Measurements from ENCODE around the gene MARCHF3.
"Not testable (repeated sequence)": the region's sequence is repeated elsewhere in the genome, so short reads cannot be mapped to it uniquely, and the experiment has no call there.

Gene MARCHF3

GRCh38 chr5:126839407-126839806 is 191.0 kb downstream of the MARCHF3 start:
- FAIRE-seq, result not testable (repeated sequence)

- no peak for FAIRE-seq
Observed at GRCh38 chr5:126837906-126838539, 192.3 kb downstream of the MARCHF3 start.

- no peak for FAIRE-seq
Observed at GRCh38 chr5:126837242-126837641, 193.1 kb downstream of the MARCHF3 start.

- no peak for FAIRE-seq
Observed at GRCh38 chr5:126836778-126837177, 193.6 kb downstream of the MARCHF3 start.

- FAIRE-seq, result no peak
Observed at GRCh38 chr5:126831156-126831555, 199.2 kb downstream of the MARCHF3 start.

GRCh38 chr5:126830061-126830460 is 200.3 kb downstream of the MARCHF3 start:
- no peak for FAIRE-seq

- FAIRE-seq, result no peak
Observed at GRCh38 chr5:126829098-126829497, 201.3 kb downstream of the MARCHF3 start.

DNA sequence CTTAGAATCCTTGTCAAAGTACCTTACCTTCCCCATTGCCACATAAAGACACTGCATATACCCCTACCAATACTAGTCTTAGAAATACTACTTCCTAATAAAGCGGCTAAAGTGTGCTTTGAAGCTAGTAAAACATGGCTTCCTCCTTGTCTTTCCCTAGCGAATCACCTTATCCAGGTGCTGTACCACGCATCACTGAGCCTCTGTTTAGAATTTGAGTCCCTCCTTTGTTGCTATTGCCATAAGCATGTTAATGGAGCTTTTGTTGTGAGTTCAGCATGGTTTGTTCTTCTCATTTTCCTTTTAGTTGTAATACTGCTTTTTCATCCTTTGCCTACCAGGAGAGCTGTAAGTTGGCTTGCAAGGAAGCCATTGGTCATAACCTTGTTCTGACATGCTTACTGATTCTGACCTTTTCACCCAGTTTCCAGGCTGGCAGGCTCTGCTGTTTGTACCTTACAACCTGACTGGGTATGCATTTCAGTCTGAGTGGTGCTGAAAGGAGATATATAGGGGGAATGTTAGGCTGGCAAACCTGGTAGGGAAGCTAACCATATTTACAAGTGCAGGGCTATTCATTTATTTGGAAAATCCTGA is 203.6 kb downstream of the MARCHF3 start:
- no peak for FAIRE-seq

DNA sequence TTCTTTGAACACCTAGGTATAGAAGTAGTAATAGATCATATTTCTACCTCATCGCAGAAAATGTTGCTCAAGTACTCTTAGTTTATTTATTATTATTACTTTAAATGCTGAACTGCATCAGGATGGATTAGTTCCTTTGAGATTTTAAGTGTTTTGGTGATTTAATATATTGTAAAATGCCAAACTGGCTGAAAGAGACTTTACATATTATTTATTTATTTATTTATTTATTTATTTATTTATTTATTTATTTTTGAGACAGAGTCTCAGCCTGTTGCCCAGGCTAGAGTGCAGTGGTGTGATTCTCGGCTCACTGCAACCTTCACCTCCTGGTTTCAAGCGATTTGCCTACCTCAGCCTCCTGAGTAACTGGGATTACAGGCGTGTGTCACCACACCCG is 211.1 kb downstream of the MARCHF3 start:
- no peak for FAIRE-seq

GRCh38 chr5:126818736-126819135 is 211.6 kb downstream of the MARCHF3 start:
- FAIRE-seq, result no peak

Data from TTC549 (cell line).